Hippocampal formation (tissue), 2 donors: ENCODE results near the gene CNTN2.
A peak's percentile ranks its signal among the peaks of the same experiment; 100 is the strongest.

Experiments used
- DNase-seq, 2 donors: peaks; one replicate each; lab custom pipeline; 2025; lab: John Stamatoyannopoulos, UW

The CNTN2 gene

DNA sequence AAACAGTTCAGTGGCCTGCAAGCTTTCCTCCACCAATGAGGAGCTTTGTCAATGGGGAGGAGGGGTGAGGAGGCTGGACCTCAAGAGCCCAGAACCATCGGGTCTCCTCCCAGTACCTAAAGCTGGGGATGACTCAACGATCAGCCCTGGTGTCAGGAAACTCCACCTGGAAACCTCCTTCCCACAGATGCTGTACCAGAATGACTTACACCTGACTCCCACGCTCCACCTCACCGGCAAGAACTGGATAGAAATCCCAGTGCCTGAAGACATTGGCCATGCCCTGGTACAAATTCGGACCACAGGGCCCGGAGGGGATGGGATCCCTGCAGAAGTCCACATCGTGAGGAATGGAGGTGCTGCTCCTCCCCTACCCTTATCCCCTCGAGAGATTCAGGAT is 29.9 kb downstream of the CNTN2 start:
- no peak for DNase-seq

GRCh38 chr1:205073511-205073910 is 30.5 kb downstream of the CNTN2 start:
- no peak for DNase-seq

GRCh38 chr1:205074084-205074483 is 31.1 kb downstream of the CNTN2 start:
- DNase-seq: no peak

GRCh38 chr1:205074513-205074912 is 31.5 kb downstream of the CNTN2 start:
- no peak for DNase-seq

GRCh38 chr1:205075642-205076155 is 32.7 kb downstream of the CNTN2 start:
- DNase-seq: no peak

DNA sequence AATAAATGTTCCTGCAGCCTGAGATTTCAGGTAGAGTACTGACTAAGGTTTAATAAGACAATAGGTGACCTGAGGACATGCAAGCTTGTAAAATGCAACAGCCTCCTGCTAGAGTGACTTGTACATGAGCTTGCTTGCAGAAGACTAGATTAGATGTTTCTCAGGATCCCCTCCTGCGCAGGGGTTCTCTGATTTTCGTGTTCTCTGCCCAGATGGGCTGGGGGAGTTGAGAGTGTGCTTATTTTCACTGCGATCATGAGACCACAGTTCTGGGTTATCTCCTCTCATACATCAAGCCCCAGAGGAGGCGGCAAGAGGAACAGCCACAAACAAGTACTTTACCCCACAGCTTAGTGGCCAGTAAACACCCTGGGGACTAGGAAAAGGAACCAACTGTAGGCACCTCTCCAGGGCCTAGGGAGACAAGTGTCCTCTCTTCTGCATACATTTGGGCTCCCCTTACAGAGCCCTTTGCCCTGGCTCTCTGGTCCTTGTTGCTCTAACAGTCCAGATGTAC is 33.3 kb downstream of the CNTN2 start:
- no peak for DNase-seq

DNA sequence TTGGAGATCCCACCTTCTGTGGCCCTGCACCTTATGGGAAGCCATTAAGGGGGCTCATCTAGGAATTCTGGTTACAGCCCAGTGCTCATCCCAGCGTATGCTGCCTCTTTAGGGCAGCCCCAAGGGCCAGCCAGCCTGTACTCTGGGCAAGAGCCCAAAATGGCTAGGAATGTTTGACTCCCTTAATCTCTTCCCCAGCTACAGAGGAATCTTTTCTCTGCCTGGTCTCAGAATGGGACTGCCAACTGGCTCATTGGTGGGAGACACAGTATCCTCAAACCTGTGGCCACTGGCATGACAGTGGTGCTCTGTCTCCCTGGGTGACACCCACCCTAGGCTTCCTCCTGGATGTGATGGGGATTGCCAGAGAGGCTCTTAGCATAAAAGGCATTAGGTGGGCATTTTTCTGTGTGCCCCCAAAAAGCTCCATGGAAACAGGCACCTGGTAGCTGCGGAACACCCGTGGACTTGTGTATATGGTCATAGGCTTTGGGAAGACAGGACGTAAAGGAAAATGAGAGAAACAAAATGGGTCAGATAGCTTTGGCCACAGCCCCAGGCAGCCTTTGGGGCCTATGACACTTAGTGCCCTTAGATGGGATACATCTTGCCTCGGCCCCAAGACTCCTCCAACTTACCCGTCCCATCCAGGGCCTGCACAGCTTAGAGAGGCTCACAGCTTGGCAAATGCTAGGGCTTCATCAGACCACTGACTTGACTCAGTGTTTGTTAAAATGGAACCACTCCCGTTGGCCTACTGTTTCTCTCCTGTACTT is 34.3 kb downstream of the CNTN2 start:
- no peak for DNase-seq

- DNase-seq: no peak
These were observed 34.9 kb downstream of the CNTN2 start for GRCh38 chr1:205077934-205078311.

DNA sequence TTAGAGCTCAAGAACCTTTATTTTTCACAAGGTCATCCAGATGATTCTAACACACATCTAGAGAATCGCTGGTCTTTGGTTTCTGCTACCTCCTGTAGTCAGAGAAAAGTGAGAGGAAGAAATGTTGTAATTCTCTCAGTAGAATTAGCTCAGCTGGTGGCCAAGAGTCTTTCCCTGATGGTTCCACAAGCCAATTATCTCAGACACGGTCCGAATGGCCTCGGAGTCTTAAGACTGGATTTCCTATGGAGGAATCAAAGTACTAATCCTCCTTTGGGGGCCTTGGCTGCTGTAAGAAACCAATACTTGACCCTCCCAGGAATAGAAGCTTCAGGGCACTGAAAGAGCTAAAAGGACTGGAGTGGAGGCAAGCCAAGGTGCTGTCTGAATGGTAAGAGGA is 39.4 kb downstream of the CNTN2 start:
- no peak for DNase-seq

GRCh38 chr1:205084360-205084759 is 41.3 kb downstream of the CNTN2 start, which contains the start of gene TMEM81:
Gene TMEM81, minus strand, starts transcription at chr1:205084460. Its CDS starts 140 bp downstream, at chr1:205084320.
- DNase-seq: no peak

DNA sequence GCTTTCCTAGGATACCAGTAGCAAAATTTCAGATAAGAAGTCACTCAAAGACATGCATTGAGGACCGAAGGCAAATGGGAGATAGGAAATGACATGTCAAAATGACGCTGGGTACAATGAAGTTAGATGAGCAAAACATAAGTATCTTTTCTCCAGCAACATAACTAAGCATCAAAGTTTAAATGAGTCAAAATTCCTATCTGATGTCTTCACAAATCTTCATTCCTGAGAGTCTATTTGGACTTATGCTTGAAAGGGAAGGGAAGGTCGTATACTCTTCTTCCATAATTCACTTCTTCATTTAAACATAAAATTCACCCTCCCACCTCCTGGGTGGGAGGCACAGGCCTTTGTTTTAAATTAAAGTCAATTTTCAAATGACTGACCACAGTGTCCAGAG is 45.3 kb downstream of the CNTN2 start:
- no peak for DNase-seq

DNA sequence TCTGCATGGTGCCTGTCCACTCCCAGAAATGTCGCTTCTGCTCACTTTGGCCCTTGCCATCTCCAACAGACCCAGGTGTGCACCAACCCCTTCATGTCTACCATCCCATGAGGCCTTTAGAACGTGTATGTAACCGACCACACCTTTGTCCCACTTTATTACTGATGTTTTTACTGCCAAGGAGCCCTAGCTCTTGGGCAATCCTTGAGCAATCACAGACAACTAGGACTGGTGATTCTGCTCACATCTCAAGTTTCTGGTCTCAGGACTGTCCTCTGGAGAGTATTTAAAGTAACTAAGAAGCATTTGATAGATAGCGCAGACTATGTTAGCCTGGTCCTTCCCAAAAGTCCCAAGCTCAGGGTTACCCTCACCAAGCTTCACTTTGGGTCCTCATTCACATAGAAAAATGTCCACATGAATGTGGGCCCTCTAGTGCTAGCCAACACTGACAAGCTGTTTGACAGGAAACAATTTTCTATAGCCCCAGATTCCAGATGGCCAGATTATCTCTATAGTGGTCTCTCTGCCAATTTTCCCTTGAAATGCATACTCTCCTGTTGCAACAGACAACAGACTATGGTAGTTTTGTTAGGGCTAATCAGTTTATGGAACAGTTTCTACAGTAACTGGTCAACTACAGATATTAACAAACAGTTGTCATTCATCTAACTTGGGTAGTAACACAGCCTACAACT is 48.2 kb downstream of the CNTN2 start:
- no peak for DNase-seq

DNA sequence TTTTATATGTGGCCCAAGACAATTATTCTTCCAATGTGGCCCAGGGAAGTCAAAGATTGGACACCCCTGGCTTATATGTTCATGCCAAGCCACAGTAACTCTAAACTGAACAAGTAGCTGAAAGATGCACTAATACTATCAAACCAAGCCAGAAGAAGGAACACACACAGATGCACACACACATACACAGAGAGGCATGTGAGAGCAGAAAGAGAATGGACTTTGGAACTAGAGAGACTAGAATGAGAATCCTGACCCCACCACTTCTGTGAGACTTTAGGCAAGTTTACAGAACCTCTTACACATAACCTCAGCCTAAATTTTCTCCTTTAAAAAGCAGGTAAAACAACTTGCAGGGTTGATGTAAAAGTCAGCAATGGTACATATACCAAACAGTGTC is 52.4 kb downstream of the CNTN2 start:
- no peak for DNase-seq

GRCh38 chr1:205098242-205098641 is 55.2 kb downstream of the CNTN2 start:
- DNase-seq: no peak

DNA sequence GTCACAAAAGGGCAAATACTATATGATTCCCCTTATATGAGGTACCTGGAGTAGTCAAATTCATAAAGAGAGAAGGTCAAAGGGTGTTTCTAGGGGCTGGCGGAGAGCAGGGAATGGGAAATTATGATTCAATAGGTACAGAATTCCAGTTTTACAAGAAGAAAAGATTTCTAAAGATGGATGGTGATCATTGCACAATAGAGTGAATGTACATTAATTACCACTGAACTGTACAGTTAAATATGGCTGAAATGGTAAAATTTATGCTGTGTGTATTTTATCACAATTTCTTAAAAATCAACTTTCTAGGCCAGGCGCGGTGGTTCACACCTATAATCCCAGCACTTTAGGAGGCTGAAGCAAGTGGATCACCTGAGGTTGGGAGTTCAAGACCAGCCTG is 59.4 kb downstream of the CNTN2 start:
- DNase-seq: no peak

DNA sequence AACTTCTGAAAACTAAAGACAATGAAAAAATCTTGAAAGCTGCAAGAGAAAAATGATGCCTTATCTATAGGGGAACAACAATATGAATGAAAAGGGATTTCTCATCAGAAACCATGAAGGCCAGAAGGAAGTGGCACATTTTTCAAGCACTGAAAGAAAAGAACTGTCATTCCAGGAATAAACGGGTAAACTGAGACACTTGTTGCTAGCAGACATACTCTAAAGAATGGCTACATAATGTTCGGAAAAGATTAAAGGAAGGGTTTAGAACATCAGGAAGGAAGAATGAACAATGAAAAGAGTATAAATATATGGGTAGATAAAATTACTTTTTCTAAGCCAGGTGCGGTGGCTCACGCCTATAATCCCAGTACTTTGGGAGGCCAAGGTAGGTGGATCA is 64.3 kb downstream of the CNTN2 start:
- no peak for DNase-seq

DNA sequence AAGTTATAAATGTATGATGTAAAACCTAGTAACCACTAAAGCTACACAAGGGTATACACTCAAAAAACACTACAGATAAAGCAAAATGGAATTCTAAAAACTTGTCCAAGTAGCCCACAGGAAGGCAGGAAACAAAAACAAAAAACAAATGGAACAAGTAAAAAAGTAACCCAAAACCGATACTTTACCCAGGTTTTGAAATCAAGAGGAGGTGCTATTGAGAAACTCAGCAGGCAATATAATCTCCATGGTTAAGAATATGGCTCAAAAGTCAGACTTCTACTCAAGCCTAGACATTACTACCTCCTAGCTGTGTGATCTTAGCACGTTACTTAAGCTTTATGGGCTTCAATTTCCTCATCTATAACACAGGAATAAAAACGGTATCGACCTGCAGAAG is 65.5 kb downstream of the CNTN2 start:
- DNase-seq: no peak

- peak in 1 of 2 donors; percentile 69 for DNase-seq
These were observed 66.3 kb downstream of the CNTN2 start for GRCh38 chr1:205109269-205109668.

DNA sequence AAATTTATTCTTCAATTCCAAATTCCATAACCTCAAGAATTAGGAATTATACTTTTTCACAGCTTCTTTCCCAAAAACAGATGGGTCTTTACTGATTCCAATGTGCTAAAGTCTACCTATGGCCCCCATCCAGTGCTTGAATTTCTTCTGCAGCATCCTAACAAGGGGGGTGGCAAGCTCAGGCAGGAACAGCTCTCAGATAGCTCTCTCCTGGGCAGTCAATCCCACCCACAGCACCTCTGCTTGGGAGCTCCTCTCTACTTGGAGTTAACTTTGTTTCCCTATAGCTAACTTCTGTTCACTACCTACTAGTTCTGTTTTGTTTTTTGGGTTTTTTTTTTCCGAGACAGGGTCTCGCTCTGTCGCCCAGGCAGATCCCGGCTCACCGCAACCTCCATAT is 66.7 kb downstream of the CNTN2 start:
- peak in 1 of 2 donors; percentile 27 for DNase-seq

- no peak for DNase-seq
These were observed 68.3 kb downstream of the CNTN2 start for GRCh38 chr1:205111354-205111753.

DNA sequence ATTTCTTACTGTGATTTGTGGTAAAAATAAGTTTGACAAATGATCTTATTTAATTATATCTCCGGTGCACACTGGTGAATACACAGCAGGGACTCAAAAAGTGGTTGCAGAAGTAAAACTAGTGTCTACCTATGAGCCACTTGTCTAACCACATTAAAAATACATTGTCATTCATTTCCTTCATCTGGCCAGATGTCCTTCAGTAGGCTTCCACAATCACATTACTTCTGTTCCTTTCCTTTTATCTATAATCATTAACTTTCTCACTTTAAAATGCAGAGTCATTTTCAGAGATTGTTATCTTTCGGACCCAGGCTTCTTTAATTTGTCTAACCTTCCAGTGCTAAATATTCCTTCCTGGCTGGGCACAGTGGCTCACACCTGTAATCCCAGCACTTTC is 75.7 kb downstream of the CNTN2 start:
- no peak for DNase-seq

GRCh38 chr1:205121660-205122488 is 78.9 kb downstream of the CNTN2 start, which contains the start of gene RBBP5:
Gene RBBP5, minus strand, starts transcription at chr1:205121978. Its CDS starts 105 bp downstream, at chr1:205121873.
- peak; percentile 89 to 96 for DNase-seq
